A549 treated with GW870086 at 1 μM for 4 hours (cell line): ENCODE data around the gene CDKL4. TPM values are rescaled to one million over a fixed set of nuclear protein-coding genes. Genes with fewer than 3 reads are reported as not detected.

ENCODE experiments used
- total RNA-seq: library from RNA; stranded (reverse); fragments of 200-300 nt; extraction: Qiagen RNA extraction; gene quantifications from 5 replicates; pipeline ENCODE4 v1.2.3, GENCODE V29; 2022; ENCODE audit warnings: low read depth

CDKL4 gene
- total RNA-seq, result 0.08 TPM in 1 of 5 replicates, not detected in the others

GRCh38 chr2:39243469-39244123 is at the start of gene CDKL4:
Gene CDKL4, minus strand, starts transcription at chr2:39243970.

Other genes with a start within 250 kb of the CDKL4 start
- gene SOS1, start 122.9 kb downstream of the CDKL4 start, total RNA-seq, result 11.7 to 17.3 TPM (median 15.6 TPM) in 5 replicates
- gene MAP4K3, start 193.3 kb upstream of the CDKL4 start, total RNA-seq, result 15.1 to 22.9 TPM (median 21.5 TPM) in 5 replicates